GM21390 (cell line): ENCODE measurements around the gene PEX11B.
A peak's percentile ranks its signal among the peaks of the same experiment; 100 is the strongest.

Experiments used
- ATAC-seq: cut with Tn5 transposase; IDR thresholded peaks from one replicate; pipeline ENCODE4 v1.9.1; 2021; ENCODE audit not compliant: unreplicated experiment

Gene PEX11B

DNA sequence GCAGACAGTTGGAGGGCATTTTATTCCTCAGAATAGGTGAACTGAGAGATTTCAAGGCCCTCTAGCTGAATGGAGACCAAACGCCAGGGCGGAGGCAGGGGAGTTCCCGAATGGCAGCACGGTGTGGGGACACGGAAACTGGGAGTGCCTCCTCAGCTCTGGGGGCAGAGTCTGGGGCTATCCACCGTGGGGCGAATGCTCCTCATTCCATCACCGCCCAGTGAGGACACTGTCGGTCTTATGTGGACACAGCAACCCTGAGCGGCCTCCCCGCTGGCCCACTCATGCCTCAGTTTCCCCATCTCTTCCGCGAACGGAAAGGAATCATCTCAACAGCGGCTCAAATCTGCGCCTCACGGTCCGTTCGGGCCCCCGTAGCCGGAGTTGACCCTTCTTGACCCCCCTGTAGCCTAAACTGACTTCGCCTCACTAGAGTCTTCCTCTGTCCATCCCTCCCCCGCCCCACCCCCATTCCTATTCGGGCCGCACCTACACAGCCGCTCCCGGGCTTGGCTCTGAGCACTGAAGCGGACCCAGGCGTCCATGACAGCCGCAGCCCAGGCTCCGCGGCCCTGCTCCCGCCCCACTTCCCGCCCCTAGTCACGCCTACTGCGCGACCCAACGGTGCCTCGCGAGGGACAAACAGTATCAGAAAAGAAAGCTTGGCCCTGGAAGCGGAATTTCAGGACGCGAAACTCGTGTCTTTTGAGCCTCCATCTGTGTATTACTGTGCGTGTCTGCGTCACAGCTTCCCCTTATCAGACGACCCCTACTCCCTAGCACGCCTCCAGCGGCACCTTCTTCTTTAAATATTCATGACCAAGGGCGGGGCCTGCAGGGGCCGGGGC, at the start of gene PEX11B:
Gene PEX11B (minus strand): TSS at position 574 of the 848 bp plus-strand sequence. CDS start 29 bp downstream, at position 545.
- ATAC-seq, result peak; percentile 86

DNA sequence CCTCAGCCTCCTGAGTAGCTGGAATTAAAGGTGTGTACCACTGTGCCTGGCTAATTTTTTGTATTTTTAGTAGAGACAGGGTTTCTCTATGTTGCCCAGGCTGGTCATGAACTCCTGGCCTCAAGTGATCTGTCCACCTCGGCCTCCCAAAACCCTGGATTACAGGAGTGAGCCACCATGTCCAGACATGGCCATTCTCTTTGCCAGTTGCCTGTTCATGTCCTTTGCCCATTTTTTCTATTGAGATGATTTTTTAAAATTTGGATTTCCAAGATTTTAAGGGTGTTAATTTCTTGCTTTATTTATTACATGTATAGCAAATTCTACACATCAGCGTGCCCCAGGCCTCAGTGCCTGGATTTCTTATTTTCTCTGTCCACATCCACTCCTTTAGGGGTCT, 48.8 kb upstream of the PEX11B start:
- no peak for ATAC-seq

GRCh38 chr1:145965119-145965744, 46.7 kb upstream of the PEX11B start:
- no peak for ATAC-seq

DNA sequence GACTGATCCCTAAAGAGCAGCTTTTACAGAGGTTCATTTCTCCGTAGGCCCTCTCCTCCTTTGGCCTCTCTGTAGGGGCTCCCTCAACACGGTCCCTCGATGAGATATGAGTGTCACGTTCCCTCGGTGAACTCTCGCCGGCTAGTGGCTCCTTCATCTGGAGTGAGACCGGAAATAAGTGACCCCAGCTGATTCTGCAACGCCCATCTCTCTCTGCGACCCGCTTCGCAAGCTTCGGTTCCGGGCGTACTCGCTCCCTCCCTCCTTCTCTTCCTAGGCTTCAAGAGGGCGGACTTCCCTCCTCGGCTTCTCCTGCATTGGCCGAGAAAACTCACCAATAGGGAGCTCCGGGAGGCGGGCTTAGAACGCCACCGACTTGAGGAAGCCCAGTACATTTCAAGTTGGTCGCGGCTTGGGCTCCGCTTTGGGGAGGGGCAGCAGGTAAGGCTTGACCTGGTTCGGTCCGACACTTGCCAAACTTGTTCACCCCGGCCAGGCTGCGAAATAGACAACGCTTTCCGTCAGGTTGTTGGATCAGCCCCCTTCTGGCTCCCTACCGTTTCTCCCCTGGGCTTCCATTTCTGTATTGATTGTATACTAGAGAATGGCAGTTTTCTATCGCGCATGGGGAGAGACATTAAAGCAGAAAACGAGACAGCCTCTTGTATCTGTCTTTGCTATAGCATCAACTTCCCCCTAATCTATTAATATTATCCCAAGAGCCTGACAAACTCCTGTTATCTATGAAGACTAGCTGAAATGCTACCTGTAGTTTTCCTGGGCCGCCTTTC, 46.0 kb upstream of the PEX11B start, which contains the start of the genes ANKRD34A and POLR3GL:
Gene ANKRD34A (minus strand): TSS at position 248 of the 791 bp plus-strand sequence. CDS start 2,816 bp downstream, outside the sequence.
Gene POLR3GL (plus strand): TSS at position 363 of the 791 bp plus-strand sequence. CDS start 10,176 bp downstream, outside the sequence.
- ATAC-seq, result peak; percentile 84

GRCh38 chr1:145963265-145964019, 44.9 kb upstream of the PEX11B start:
- ATAC-seq, result no peak

DNA sequence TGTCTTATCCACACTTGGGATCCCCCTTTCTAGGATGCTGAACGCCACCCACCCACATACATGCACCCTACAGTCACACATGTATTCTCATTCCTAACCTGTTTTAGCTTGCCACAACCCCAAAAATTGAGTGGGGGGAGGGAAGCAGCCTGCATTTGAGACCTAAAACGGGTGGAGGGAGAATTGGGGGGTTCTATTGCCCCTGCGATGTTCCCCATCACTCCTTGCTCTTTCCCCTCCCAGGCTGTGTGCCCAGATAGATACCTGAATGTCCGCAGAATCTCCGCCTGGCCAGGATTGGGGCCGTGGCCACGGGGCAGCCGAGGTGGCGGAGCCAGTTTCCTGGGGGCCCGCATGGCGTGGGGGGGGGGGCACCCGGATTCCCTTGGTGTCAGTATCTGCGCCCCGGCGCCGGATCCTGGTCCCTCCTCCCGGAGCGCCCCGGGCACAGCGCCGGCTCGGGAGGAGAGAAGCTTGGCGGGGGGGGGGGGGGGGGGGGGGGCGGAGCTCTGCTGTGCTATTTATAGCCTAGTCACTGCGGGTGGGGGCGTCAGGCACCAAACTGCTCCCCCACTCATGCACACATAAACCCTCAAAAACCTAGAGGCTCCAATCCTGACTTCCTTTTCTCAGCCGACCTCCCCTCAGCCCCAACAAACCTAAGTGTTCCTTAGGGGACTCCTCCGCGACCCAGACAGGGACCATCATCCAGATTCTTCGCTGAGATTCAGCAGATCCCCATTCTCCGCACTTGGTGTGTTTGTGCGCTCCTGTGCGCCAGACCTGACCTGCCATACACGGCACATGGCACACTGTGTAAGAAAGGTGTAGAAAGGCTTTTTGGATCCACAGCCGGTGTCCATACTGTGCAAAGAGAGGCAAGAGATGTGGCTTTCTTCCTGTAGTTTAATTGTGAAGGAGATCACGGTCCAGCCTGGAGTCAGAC, 43.9 kb upstream of the PEX11B start:
- ATAC-seq, result no peak

- ATAC-seq, result no peak
Observed at GRCh38 chr1:145961425-145962156, 43.1 kb upstream of the PEX11B start.

- ATAC-seq, result no peak
Observed at GRCh38 chr1:145961109-145961424, 42.5 kb upstream of the PEX11B start.

DNA sequence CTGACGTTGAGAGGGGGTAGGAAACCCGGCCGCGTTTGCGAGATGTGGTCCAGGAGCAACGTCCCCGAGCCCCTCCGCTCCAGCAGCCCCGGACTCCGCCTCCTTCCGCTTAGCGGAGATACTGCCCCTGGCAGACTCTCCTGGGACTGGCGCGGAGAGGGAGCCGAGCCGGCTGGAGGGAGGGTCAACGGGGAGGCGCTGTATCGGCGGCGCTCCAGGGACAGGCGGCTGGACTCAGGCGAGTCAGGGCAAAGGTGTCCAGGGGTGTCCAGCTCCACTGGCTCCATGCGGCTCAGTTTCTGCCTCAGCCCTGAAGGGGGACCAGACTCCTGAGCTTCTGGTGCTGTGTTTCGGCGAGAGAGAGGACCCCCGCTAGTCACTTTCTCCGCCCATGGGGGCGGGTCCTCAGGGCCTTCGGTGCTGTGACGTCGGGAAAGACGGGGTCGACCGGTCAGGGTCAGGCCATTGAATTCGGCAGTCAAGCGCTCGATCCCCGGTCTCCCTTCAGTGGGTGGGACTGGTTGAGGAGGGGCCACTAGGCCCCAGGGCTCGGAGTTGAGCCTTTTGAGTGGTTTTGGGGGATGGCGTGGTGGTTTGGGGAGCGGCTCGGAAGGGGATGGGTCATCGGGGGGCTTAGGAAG, 42.1 kb upstream of the PEX11B start:
- no peak for ATAC-seq

GRCh38 chr1:145959957-145960467, 41.5 kb upstream of the PEX11B start:
- ATAC-seq, result no peak

- no peak for ATAC-seq
Observed at GRCh38 chr1:145959333-145959732, 40.8 kb upstream of the PEX11B start.

DNA sequence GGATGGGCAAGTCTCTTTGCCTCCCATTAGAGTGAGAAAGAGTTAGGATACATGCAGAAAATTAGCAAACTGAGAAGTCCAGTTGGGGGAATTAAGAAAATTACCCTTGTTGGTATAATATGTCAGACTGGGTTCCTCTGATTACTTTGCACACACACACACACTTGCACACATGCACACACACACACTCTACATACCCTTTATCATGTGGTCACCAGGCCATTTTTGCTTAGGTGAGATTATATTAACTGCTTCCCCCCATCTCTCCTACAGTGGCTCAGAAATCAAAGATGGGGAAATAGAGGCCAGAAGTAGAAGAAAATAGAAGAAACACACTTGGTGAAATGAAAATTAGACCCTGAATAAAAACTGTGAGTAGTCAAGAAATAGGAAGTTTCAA, 40.2 kb upstream of the PEX11B start:
- no peak for ATAC-seq

DNA sequence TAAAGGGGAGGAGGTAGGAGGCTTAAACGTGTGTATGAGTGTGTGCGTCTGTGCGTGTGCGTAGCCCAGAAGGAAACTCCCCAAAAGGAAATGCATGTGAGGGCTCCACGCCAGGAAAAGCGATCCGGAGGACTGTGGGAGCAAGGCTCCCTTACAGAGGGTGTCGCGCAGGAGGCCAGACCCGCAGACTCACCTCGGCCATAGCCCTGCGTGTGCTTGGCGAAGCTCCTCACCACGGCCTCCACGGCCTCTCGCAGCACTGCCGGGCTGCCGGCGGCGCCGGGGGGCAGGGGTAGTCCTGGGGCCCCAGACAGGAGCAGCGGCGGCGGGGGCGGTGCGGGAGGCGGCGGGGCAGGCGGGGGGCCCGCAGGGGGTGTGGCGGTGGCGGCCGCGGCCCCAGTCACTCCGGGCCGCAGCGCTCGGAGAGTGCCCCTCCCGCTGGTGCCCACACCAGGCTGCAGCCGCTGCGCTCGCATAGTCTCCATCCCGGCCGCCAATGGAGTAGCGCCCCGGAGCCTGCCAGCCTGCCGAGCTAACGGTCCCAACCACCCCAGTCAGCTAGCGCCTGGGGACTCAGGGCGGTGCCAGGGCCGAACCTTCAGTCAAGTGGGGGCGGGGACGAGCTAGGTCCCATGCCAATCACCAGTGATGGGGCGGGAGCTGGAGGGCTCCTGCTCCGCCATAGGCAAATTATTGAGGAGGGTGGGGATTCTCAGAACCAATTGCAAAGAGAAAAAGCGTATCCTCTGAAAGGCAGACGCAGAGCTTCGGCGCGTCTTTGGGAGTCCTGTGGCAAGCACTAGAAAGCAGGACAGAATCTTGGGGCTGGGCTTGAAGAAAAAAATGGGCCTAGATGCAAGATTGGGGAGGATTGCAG, 39.2 kb upstream of the PEX11B start, which contains the start of gene LIX1L:
Gene LIX1L (minus strand): TSS at position 575 of the 877 bp plus-strand sequence. CDS start 90 bp downstream, at position 485.
- peak; percentile 83 for ATAC-seq

DNA sequence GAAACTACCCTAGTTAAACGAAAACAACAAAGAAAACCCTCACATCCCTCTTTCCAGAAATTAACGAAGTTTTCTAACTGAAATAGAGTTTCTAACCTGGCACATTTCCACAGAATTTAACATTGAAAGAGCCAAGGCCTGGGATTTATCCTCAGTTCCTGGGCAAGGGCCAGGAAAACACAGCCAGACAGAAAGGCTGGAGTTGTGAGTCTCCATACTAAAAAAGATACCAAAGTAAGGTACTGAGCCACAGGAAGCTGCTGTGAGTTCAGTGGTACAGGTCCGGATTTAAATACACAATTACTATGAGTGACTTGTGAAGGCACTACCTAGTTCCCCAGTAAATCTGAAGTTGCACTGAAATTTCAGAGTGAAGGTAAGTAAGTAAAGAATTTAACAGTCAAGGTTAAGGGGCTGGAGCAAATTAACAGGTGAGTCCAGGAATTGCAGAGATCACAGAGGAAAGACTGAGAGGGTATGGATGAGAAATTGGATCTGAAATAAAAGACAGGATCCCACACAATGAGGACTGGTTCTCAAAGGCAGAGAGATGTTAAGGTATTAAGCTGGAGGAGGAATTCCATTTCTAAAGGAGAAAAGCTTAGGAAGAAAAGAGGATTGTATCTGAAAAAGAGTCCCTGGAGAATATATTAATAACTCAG, 38.4 kb upstream of the PEX11B start:
- ATAC-seq, result no peak

- no peak for ATAC-seq
Observed at GRCh38 chr1:145956361-145956760, 37.8 kb upstream of the PEX11B start.

- ATAC-seq, result no peak
Observed at GRCh38 chr1:145955436-145955835, 36.9 kb upstream of the PEX11B start.

DNA sequence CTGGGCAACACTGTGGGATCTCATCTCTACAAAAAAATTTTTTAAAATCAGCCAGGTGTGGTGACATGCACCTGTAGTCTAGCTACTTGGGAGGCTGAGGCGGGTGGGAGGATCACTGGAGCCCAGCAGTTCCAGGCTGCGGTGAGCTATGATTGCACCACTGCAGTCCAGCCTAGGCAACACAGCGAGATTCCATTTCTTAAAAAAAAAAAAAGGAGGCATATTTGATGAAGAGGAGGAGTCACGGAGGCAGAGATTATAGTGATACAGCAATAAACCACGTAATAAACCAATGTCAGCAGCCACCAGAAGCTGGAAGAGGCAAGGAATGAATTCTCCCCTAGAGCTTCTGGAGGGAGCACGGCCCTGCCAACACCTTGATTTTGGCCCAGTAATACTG, 35.3 kb upstream of the PEX11B start:
- ATAC-seq, result no peak
